ENCODE data around the gene APLP1. TPM values are rescaled to one million over a fixed set of nuclear protein-coding genes. Genes with fewer than 3 reads are reported as not detected.
A peak's percentile ranks its signal among the peaks of the same experiment; 100 is the strongest.

The APLP1 gene
- total and polyA plus RNA-seq, 2 experiments from 2014 or later: 30.2 to 36.0 TPM

GRCh38 chr19:35898499-35898809 is 30.1 kb downstream of the APLP1 start (continued):
- TF ChIP-seq ZNF462 (CRISPR knock-in tag; IDR thresholded peaks at IDR 0.05) (no peak), STAT1 (IDR thresholded peaks at IDR 0.05; ENCODE audit: unreplicated experiment) (no peak), JUNB (IDR thresholded peaks at IDR 0.05; ENCODE audit: unreplicated experiment) (no peak), CREB1 (CRISPR knock-in tag; IDR thresholded peaks at IDR 0.05; ENCODE audit: low read depth) (no peak), ETS1 (IDR thresholded peaks at IDR 0.05) (no peak)

GRCh38 chr19:35899547-35900214 is 31.3 kb downstream of the APLP1 start:
- Histone ChIP-seq H2AFZ (peak overlapping the region; percentile 87), H3K27ac (ENCODE audit: low read depth) (peak overlapping the region; percentile 74), H3K27me3 (ENCODE audit: insufficient read depth) (no peaks in the 10 kb centered on the region), H3K9me2 (ENCODE audit: insufficient read depth) (no peaks in the 10 kb centered on the region), H3K4me3 (peak overlapping the region; percentile 99), H3K79me2 (replicated peaks; ENCODE audit: insufficient read depth) (peaks cover 13% of the 10 kb centered on the region), H3K36me3 (ENCODE audit: insufficient read depth) (peaks cover 12% of the 10 kb centered on the region; the same call in 1 of the 2 replicates), H3K4me2 (peak overlapping the region; percentile 96), H3K4me1 (ENCODE audit: insufficient read depth) (peaks cover 23% of the 10 kb centered on the region), H4K20me1 (replicated peaks; ENCODE audit: insufficient read depth) (no peaks in the 10 kb centered on the region), H3F3A (replicated peaks; ENCODE audit: low read depth) (peaks cover 20% of the 10 kb centered on the region; the same call in 1 of the 2 replicates)
- Mint-ChIP-seq H3K4me3 (peak overlapping the region; percentile 95), H3K9me3 (no peaks in the 10 kb centered on the region), H3K27me3 (ENCODE audit: insufficient read depth, low read depth, poor library complexity) (peaks cover 23% of the 10 kb centered on the region), H3K27ac (peak overlapping the region; percentile 84; the same call in 1 of the 2 replicates), H3K4me1 (peaks cover 26% of the 10 kb centered on the region), H3K36me3 (ENCODE audit: low read depth) (peaks cover 21% of the 10 kb centered on the region)
- ATAC-seq: peak; percentile 36
- TF ChIP-seq JUNB (IDR thresholded peaks at IDR 0.05; ENCODE audit: unreplicated experiment): no peak
- TF ChIP-seq POLR2AphosphoS5 (IDR thresholded peaks at IDR 0.05; ENCODE audit: low read depth): peak; percentile 56
- peak; percentile 83 for TF ChIP-seq CREB1 (CRISPR knock-in tag; IDR thresholded peaks at IDR 0.05; ENCODE audit: low read depth)
- TF ChIP-seq ZNF462 (CRISPR knock-in tag; IDR thresholded peaks at IDR 0.05): no peak
- peak; percentile 83 for DNase-seq (ENCODE audit: low spot score)

Measured in GM23338 (cell line).